HG03354 (cell line): Measurements from ENCODE around the gene PDCD11.
"Not testable (repeated sequence)": the region's sequence is repeated elsewhere in the genome, so short reads cannot be mapped to it uniquely, and the experiment has no call there.

Source experiments
- ATAC-seq: cut with Tn5 transposase; IDR thresholded peaks from one replicate; pipeline ENCODE4 v1.9.1; 2021; ENCODE audit warnings: mild to moderate bottlenecking; ENCODE audit not compliant: unreplicated experiment, poor library complexity, severe bottlenecking

PDCD11 gene

DNA sequence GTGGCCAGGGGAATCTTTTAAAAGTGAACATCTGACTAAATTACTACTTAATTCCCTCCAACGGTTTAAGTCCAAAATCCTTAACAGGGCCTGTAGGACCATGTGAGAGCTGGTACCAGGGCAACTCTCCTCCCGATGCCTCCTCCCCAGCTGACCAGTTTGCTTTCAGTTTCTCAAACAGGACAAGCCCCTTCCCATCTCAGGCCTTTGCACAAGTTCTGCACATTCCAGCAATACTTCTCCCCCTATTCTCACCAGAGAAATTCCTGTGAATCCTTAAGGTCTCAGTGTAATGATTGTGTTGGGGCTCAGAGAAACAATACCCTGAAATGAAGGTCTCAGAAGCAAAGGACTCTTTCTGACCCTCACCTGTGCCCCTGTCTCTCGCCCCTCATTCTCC is 70.3 kb downstream of the PDCD11 start:
- no peak for ATAC-seq

GRCh38 chr10:103467406-103467805 is 71.0 kb downstream of the PDCD11 start:
- no peak for ATAC-seq

DNA sequence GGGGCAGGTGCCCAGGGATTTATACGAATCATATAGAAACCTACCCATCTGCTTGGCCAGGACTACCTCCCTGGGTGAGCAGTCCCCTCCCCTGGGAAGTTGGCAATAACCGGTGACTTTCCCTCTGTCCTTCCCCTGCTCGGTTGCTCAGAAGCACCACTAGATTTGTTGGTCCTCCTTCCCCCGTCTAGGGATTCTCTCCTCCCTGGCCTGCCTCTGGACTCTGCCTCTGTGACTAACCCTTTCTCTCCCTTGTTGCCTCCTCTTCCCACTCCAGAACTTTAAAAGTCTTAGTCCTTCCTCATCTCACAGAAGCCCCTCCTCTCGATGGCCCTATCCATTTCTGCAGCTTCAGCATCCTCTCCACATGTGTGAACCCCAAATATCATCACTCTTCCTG is 72.8 kb downstream of the PDCD11 start:
- ATAC-seq, result no peak

DNA sequence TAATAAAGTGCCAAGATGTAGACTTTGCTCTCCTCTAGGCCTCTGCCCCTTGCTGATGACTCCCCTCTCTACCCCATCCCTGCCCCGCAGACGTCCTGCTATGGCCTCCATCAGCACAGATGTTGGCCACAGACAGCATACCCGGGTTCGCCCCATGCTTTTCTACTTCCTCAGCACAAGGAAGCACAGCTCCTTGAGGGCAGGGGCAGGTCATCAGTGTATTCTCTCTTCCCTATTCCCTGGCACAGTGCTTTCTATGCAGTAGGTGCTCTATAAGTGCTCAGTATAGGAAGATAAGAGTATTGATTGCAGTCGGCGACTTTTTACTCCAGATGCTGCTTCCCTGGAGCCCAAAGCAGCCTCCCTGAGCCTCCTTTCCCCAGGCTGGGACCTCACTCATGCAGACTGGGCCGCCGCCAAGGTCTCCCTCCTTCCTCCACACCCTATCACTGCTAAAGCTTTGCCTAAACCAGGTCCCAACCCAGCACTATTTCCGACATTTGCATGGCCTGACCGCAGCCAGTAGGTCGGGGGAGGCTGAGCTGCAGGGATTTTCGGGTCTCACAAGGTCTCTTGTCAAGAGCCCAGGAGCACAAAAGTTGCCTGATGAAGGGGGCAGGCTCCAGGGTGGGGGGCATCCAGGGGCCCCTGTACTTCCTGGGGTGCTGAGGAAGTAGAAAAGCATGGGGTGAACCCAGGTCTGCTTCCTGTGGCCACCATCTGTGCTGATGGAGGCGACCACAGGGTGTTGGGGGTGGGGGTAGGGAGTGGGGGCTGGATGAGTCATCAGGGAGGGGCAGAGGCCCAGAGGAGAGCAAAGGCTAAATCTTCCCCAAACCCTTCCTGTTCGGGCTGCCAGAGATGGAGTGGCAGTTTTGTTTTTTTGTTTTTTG is 74.6 kb downstream of the PDCD11 start:
- ATAC-seq, result peak; percentile 85

DNA sequence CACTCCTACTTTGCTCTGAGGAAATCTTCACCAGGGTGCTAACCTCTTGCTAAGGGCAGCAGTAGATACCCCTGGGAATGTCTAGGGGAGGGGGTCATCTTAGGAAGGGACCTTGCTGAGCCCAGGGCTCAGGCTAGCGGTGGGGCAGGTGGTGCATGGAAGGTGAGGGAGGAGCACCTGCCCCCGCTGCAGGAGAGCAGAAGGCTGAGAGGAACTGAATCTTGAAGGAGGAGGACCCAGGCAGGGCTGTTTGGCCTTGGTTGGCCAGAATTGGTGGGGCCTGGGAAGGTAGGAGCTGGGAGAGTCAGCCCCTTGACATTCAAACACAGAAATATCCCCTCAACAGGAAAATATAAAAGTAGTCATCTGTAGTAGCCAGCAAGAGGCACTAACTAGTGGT is 75.6 kb downstream of the PDCD11 start:
- no peak for ATAC-seq

DNA sequence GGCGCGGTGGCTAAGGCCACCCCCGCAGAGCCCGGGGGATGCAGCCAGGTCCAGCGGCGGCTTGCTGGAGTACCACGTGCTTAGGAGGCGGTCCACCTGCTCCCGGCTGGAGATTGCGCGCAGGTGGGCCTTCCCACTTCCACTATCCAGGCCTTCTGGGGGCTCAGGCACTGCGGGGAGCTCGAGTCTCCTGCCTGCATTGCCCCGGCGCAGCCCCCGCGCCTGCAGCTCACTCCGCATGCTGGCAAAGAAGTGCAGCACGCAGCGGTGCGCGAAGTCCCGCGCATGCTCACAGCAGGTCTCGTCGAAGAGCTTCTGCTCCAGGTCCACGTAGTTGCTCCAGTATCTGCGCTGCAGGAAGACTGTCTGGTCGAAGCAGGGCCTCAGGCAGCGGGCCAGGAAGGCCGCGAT is 76.8 kb downstream of the PDCD11 start:
- no peak for ATAC-seq

DNA sequence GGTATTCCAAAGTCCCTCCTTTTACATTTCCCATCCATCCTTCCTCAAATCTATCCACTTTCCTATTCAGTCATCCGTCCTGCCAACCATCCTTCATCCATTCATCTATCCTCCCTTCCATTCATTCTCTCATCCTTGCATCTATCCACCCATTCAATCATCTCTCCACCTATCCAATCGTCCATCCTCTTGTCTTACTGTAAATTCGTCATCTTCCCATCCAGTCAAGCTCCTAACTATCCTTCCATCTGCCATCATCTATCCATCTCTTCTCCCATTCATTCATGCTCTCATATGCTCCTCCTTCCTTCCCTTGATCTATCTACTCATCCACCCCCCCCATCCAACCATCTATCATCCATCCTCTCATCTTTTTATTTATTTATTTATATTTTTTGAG is 77.7 kb downstream of the PDCD11 start:
- no peak for ATAC-seq

DNA sequence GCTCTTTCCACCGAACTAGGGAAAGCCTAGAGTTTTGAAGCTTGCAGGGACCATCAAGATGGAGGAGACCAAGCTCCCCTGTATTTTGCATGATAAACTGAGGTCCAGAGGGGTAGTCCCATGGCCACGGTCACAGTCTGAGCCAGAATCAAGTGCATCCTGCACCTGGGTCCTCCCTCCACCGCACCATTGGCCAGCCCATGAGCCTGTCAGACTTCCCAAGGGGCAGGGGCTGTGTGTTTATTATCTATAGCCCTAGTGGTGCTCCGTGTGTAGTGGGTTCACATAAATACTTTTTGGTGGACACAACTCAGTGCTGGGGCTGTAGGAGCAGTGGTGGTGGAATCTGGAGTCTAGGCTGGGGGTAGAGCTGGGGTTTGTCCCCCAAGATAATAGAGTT is 79.0 kb downstream of the PDCD11 start:
- ATAC-seq, result no peak

DNA sequence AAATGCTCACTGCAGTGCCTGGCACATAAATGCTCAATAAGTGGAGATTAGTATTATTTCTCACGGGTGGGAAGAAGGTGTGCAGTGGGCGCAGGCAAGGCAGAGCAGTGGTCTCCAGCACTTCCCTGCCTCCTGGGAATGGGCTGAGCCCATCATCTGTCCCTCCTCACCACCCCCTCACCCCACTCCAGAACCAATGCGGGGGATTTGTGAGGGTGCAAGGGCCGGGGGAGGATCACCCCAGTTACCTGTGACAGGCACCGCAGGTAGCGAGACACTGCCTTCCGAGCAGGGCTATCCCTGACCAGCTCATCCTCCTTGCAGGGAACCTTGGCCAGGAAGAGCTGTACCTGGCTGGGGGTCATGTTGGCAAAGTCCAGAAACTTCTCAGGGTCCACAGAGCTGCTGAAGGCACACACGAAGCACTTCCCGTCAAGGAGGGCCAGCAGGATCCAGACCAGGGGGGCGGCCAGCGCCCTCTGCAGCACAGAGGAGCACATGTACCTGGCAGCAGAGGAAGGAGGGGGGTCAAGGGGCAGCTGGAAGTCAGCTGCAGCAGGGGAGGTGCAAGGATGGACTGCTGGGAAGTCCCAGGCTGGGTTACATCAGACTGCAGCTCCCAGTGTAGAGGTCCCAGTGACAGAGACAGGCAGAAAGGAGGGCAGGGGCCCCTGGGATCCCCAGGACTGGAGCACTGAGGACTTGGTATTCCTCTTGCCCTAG is 79.8 kb downstream of the PDCD11 start:
- ATAC-seq, result no peak

- no peak for ATAC-seq
These were observed 82.2 kb downstream of the PDCD11 start for GRCh38 chr10:103478671-103479070.

GRCh38 chr10:103479135-103479534 is 82.7 kb downstream of the PDCD11 start, which contains the start of gene CALHM3:
Gene CALHM3, minus strand, starts transcription at chr10:103479240. Its CDS starts 208 bp downstream, at chr10:103479032.
- no peak for ATAC-seq

DNA sequence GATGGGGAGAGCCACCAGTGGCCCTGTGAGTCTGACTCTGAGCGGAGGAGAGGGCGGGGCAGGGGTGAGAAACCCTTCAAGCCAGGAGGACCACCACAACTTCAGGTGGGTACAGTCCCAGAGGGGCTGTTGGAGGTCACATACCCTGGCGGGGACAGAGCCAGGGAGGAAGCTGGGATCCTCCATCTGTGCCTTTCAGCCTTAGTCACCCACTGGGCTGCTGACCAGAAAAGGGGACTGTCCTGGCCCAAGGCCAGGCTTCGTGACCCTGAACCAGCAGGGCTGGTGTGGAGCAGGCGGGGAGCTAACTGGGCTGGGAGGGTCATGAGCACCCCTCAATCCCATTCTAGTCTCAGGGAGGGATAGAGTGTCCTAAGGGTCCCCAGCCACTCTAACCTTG is 84.1 kb downstream of the PDCD11 start:
- ATAC-seq, result no peak

DNA sequence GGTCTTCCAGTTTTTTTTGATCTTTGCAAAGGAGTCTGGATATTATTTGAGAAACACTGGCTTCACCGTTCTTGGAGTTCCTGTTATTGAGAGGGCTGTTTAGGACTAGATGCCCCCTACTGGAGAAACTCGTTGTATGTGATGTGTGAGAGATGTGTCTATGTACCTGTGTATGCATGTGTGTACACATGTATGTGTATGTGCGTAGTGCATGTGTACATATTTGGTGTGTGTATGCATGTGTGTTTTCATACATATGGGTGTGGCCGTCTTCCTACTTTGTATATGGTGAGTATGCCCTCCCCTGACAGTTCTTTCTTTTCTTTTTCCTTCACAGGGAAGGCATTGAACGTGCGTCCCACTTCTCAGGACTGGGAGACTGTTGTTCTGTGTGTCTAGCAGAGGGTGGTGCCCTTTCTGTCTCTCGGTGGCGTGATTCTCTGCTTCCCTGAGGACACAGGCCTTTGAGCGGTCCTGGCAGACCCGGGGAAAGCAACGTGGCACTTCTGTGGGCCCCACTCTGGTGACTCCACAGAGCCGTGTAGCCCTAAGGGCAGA is 85.6 kb downstream of the PDCD11 start:
- peak; percentile 57 for ATAC-seq

DNA sequence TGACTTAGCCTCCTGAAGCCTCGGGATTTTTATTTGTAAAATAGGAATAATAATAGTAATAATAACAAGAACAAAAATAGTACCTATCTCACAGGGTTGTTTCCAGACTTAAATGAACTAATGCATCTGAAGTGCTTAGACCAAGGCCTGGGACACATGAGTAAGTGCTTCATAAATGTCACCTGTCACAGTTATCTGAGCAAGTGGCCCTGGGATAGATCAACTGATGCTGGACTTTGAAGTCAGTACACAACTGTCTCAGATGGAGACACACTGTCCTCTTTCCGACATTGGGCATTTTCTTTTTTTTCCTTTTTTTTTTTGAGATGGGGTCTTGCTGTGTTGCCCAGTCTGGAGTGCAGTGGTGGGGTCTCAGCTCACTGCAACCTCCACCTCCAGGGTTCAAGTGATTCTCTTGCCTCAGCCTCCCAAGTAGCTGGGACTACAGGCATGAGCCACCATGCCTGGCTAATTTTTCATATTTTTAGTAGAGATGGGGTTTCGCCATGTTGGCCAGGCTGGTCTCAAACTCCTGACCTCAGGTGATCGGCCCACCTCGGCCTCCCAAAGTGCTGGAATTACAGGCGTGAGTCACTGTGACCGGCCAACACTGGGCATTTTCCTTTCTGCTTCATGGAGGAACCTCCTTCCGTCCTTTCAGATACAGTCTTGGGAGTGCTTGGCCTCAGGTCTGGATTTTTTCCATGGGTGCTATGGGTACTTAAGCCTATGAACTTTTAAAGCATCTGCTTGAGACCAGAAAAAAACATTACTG is 90.4 kb downstream of the PDCD11 start:
- not testable (repeated sequence) for ATAC-seq

DNA sequence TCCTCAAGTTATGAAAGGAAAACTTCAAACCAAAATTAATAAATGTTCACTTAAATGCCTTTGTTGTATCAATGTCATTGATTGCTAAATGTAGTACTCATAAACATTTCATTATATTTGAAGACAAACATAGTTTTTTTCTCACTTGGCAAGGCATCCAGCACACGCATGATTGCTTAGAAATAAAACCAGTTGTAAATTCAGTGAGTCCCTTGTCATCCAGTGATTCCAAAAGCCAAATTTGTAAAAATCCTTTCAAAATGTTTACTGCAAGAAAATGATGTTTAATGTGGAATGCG is 90.9 kb downstream of the PDCD11 start:
- ATAC-seq, result no peak

DNA sequence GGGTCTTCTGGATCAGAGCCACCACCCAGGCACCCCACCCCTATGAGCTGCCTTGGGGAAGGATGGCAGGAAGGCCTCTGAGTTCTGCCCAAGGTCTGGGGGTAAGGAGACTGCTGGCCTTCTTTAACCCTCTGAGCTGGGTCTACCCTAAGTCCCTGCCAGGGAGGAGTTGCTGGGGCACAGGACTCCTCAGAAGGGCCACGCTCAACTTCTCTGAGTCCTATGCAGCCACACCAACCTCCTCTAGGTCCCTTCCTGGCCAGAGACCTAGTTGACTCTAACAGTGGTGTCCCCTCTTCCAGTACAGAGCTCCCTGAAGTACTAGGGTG is 94.5 kb downstream of the PDCD11 start:
- ATAC-seq, result peak; percentile 20

DNA sequence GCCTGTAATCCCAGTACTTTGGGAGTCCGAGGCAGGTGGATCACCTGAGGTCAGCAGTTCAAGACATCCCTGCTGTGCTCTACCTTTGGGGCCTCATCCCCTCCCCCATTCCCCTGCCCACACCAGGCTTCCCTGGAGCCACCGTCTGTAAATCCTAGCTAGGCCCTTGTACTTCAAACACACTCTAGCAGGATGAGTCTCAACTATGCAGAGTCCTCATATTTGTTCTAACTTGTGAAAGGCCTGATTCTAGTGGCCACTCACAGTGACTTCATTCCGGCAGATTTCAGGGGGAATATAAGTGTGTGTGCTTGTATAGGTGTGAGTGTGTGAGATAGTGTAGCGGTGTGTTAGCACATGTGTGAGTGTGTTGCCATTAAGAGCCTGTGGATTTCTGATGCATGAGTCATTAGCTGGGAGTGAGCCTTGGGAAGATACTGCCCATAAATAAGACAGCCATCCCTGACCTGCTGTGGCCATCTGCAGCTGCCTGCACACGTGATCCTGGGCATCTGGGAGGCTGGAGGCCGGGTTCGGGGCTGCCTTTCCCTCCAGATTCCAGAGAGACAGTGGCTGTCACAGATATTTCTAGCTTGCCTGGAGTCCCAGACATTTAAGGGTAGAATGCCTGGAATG is 95.4 kb downstream of the PDCD11 start:
- ATAC-seq, result no peak

GRCh38 chr10:103492655-103493261 is 96.3 kb downstream of the PDCD11 start:
- ATAC-seq, result no peak

DNA sequence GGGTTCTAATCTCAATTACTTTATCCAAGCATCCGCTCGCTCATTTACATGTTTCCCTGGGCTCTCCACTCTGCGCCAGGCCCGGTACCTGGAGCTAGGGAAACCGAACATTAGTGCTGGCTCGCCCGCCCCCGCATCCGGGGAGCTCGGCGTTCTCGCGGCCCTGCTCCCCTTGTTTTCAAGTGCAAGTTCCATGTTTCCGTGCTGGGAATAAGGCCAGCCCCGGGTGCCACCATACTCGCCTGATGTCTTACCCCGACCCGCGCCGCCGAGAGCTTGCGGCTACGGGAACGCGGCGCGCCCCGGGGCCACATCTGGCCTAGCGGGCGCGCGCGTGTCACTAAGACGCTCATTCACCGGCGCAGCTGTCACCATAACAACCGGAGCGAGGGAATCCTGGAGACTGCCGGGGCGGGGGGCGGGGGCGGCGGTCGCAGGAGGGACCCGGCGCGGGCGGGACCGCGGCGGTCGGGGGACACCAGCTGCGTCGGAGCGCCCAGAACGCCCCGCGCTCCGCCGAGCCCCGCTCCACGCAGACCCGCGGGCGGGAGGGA is 97.0 kb downstream of the PDCD11 start, which contains the start of gene NEURL1:
TSS of gene NEURL1 (plus strand) at position 344 of the 554 bp plus-strand sequence. CDS start 683 bp downstream, outside the sequence.
- no peak for ATAC-seq
